ENCODE measurements around the gene TIMM17A.

Gene TIMM17A

DNA sequence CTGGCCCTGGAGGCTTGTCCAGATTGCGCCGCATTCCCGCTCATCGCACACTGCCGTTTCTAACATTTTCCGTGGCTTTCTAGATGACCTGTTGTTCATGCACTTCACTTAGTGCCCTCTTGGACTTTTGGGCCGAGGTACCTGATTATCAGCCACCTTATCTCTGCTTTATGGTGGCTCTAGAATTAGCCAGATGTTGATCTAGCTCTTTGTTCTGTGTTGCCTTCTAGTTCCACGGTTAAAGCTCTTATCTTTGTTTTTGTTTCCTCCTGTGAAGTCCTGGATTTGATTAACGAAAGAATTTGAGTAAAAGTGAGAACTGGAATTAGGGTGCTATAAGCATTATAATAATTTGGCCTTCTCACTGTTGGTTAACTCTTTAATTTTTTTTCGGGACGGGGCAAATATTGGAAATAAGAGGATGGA lies 28.1 kb downstream of the TIMM17A start:
- no peak for DNase-seq (ENCODE audit: low read depth)

DNA sequence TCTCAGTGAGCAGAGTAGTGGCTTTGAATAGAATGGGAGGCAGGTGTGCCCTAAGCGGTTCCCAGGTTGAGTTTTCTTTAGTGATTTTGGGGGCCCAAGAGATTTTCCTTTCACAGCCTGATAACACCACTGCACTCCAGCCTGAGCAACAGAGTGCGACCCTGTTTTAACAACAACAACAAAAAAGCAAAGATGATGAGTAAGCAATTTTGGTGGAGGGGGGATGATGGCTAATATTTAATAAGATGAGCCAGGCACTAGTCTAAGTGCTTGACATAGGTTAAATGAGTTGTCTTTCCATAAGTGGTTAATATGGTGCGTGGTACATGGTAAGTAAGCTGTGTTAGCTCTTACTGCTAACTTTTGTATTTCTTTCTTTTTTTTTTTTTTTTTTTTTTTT lies 29.1 kb downstream of the TIMM17A start:
- DNase-seq (ENCODE audit: low read depth): no peak

- DNase-seq (ENCODE audit: low read depth): no peak
Observed at GRCh38 chr1:201985355-201985754, 30.1 kb downstream of the TIMM17A start.

DNA sequence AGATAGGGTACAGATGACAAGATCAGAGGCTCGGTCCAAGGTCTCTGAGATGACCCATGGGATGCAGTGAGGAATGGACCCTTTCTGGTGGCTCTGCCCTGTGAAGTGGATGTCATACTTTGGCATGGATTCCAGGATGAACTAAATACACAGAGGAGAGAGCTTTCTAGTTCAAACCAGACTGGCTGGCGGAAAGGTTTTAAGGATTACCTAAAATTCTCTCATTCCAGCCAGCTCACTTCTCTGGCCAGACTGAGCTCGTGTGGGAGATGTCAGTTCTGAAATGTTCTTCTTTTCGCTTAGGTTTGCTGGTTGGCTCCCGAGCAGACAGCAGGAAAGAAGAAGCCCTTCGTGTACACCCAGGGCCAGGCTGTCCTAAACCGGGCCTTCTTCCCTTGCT lies 33.3 kb downstream of the TIMM17A start:
- DNase-seq (ENCODE audit: low read depth): no peak

- no peak for DNase-seq (ENCODE audit: low read depth)
Observed at GRCh38 chr1:201989354-201990128, 34.2 kb downstream of the TIMM17A start.

DNA sequence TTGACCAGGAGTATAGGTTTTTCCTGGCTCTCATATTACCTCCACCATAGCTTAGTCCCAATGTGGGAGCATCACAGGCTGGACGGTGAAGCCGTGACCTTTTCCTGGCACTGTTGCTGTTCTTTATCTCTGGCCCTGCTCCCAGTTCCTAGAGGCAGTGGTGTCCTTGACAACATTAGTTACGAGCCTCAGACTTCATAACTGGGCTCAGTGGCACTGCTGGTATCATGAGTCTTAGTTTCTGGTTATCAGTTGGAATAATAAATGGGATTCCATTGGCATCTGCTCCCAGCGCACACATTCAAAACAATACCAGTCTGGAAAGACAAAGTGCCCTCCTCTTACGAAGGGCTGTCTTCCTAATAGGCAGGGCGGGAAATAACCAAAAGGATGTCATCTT lies 35.1 kb downstream of the TIMM17A start:
- DNase-seq (ENCODE audit: low read depth): no peak

DNA sequence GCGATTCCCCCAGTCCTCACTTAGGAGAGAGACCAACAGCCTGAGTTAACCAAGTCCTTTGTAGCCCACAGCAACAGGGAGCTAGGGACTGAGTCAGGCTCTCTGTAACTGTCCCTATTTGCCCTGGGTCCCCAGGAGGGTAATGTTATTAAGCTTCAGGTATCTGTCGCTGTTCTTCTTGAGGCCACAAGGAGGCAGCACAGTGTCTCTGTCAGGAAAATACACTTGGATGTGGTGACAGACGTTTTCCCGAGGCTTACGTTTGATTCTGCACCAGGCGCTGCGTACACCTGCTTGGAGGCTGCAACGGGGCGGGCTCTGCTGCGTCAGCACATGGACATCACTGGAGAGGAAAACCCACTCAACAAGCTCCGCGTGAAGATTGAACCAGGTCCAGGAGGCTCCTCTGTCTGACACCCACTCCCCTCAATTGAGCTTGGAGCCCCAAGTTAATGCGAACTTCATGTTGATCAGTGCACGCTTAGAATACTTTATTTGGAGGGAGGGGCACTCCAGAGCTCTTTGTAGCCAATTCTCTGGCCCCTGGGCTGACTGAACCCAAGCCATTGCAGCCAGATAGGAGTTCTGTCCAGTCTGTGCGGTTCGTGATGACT lies 44.4 kb downstream of the TIMM17A start:
- DNase-seq (ENCODE audit: low read depth): no peak

- no peak for DNase-seq (ENCODE audit: low read depth)
Observed at GRCh38 chr1:202002507-202002906, 47.2 kb downstream of the TIMM17A start.

GRCh38 chr1:202004711-202005110 lies 49.4 kb downstream of the TIMM17A start:
- DNase-seq (ENCODE audit: low read depth): no peak

DNA sequence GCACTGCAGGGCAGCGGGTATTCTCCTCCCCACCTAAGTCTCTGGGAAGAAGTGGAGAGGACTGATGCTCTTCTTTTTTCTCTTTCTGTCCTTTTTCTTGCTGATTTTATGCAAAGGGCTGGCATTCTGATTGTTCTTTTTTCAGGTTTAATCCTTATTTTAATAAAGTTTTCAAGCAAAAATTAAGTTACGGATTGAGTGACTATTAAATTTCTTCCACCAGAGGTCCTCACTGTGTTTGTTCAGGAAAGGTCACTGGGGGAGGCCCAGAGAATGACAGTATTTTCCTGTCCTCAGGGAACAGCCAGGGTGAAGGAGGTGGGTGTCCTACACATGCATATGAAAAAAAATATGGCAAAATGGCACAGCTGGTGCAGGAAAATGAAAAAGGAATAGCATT lies 50.7 kb downstream of the TIMM17A start:
- DNase-seq (ENCODE audit: low read depth): no peak

- no peak for DNase-seq (ENCODE audit: low read depth)
Observed at GRCh38 chr1:202007304-202007703, 52.0 kb downstream of the TIMM17A start.

DNA sequence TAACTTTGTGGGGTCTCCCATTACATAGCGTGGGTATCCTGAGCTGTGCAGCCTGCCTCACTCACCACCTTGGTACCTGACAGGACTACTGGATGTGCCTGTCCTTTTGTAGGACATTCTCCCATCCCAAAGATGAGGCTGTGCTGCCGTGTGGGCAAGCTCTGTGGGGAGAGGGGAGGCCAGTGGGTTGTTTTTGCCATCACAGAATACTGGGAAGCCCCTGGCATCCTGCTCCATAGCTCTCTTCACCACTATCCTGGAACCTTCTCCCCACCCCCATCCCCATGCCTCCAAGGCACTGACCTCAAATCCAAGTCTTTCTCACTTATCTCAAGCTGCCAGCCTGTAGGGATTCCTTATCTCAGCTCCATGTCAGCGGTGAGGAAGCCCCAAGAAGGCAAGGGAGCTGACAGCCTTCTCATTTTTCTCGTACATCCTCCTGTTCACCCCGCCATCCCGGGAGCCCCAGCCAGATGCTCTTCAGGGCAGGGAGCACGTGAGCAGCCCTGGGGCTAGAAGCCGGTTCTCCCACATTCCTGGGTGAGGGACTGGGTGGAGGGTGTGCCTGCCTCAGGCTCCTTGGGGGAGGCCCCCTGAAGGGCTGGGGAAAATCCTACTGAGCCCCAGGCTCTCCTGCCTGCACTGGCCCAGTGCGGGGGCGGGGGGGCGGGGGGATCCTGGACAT lies 52.6 kb downstream of the TIMM17A start:
- no peak for DNase-seq (ENCODE audit: low read depth)

DNA sequence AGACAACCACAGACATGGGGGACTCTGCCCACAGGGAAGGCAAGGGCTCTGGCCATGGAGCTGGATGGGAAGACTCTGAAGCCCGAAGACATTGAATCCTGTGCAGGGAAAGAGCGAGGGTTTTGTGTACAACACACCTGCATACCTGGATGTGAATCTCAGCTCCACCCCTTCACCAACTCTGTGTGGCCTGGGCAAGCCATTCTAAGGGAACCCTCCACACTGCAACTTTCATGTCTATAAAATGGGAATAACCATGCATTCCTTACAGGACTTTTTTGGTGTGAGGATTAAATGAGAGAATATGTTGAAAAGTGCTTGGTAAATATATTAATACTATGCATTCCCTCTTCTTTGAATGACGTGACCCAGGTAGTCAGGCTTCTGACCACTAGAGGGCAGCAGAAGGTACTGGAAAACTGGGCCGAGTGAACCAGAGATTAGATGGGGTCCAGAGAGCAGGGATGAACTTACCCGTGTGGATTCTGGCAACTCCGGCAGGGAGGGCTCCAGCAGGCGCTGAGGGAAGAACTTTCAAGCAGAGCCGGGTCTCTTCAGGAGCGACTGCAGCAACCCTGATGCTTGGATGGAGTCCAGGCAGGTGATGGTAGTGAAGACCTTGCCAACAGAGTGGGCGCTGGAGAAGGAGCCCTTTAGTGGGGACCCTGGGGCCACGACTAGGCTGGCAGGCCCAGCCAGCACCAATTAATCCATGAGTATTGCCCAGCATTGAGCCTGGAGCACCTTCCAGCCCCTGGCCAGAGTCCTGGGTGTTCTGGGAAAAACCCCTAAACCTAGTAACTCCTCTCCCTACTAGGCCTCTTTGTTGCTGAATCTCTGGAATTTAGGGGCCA lies 54.2 kb downstream of the TIMM17A start:
- peak; percentile 53 for DNase-seq (ENCODE audit: low read depth)

DNA sequence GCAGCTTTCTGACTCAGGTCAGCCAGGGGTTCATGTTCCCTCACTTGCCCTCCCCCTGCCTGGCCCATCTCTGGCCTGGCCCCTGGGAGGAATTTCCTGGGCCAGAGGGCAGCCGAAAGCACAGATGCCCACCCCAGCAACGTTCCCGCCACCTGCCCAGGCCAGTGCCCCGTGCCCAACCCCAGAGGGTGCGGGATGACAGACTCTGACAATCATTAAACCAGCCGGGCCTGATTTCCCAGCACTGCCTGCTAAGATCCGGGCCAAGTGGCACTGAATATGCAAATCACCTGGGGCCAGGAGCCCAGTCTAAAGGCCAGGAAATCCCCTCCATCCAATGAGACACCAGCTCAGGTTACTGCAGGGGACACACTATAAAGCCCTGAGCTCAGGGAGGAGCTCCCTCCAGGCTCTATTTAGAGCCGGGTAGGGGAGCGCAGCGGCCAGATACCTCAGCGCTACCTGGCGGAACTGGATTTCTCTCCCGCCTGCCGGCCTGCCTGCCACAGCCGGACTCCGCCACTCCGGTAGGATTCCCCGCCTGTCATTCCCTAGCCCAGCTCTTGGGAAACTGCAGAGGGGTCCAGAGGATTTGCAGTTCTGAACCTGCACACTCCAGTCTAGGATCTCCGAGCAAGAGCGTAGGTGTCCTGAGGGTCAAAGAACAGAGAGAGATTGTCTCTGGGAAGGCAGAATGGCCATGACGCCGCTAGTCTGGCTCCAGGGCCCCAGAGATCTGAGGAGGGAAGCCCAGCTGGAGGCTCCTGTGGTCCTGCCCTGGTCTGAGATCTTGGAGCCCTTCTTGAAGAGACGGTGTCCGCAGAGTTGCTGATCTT lies 55.1 kb downstream of the TIMM17A start, which contains the start of gene ELF3:
TSS of gene ELF3 (plus strand) at position 408 of the 836 bp plus-strand sequence. CDS start 550 bp downstream, outside the sequence.
- no peak for DNase-seq (ENCODE audit: low read depth)

GRCh38 chr1:202011994-202012393 lies 56.7 kb downstream of the TIMM17A start:
- DNase-seq (ENCODE audit: low read depth): no peak

- DNase-seq (ENCODE audit: low read depth): no peak
Observed at GRCh38 chr1:202012544-202013478, 57.5 kb downstream of the TIMM17A start.

- DNase-seq (ENCODE audit: low read depth): no peak
Observed at GRCh38 chr1:202013603-202014002, 58.3 kb downstream of the TIMM17A start.

DNA sequence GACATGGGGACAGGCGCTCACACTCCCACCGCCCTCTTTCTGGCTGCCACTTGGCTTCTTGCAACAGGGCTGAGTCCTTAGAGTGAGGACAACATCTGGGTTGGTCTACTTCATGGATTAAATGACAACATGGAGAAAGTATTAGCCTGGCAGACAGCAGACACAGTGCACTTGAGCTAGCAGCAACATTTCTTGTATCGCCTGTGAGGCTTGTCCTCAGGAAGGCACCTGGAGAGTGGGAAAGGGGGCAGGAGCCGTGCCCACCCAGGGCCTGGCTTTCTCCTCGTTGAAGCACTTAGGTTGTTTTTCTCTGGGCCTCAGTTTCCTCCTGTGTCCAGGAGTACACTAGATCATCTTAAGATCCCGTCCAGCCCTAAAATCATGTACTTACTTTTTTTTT lies 58.8 kb downstream of the TIMM17A start:
- DNase-seq (ENCODE audit: low read depth): no peak

DNA sequence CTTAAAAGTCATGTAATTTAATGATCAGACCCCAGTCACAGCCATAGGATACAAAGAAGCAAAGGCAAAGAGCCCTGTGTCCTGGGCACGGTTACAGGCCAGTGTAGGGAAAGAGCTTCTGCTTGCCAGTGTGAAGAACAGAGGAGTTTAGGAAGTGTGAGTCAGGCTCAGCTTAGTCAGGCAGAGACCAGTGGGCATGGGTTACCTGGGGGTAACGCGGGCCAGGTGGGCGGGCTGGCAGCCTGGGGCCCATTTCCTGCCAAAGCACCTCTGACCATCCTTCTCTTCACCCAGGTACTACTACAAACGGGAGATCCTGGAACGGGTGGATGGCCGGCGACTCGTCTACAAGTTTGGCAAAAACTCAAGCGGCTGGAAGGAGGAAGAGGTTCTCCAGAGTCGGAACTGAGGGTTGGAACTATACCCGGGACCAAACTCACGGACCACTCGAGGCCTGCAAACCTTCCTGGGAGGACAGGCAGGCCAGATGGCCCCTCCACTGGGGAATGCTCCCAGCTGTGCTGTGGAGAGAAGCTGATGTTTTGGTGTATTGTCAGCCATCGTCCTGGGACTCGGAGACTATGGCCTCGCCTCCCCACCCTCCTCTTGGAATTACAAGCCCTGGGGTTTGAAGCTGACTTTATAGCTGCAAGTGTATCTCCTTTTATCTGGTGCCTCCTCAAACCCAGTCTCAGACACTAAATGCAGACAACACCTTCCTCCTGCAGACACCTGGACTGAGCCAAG lies 59.8 kb downstream of the TIMM17A start:
- no peak for DNase-seq (ENCODE audit: low read depth)

- DNase-seq (ENCODE audit: low read depth): no peak
Observed at GRCh38 chr1:202015662-202015937, 60.3 kb downstream of the TIMM17A start.

Measured in activated T-cell treated with anti-CD3 and anti-CD28 coated beads for 1 hour (primary cell).